ENCODE data around the gene CCDC88C. TPM values are rescaled to one million over a fixed set of nuclear protein-coding genes. Genes with fewer than 3 reads are reported as not detected.
"Not testable (repeated sequence)": the region's sequence is repeated elsewhere in the genome, so short reads cannot be mapped to it uniquely, and the experiment has no call there.

CCDC88C gene
- total and polyA plus RNA-seq, 2 experiments from 2014 or later: 23.6 to 60.7 TPM

GRCh38 chr14:91429385-91429784 is 11.8 kb upstream of the CCDC88C start (continued):
- TF ChIP-seq CTCF (conservative IDR thresholded peaks at IDR 0.05; ENCODE audit: low read depth in 2 of 2): no peak
- no peak for TF ChIP-seq ETS1 (IDR thresholded peaks at IDR 0.05)
- no peak for TF ChIP-seq STAT1 (IDR thresholded peaks at IDR 0.05; ENCODE audit: unreplicated experiment)
- TF ChIP-seq POLR2AphosphoS5 (IDR thresholded peaks at IDR 0.05; ENCODE audit: low read depth): no peak
- no peak for TF ChIP-seq ZNF114 (CRISPR knock-in tag; IDR thresholded peaks at IDR 0.05)

- not testable (repeated sequence) for H4K20me1 ChIP-seq (replicated peaks; ENCODE audit: insufficient read depth); H3K27ac ChIP-seq (ENCODE audit: low read depth); H3F3A ChIP-seq (replicated peaks; ENCODE audit: low read depth); H3K4me1 ChIP-seq (ENCODE audit: insufficient read depth); H3K27me3 ChIP-seq (ENCODE audit: insufficient read depth); H2AFZ ChIP-seq; H3K4me1 Mint-ChIP-seq; ATAC-seq; H3K9me2 ChIP-seq (ENCODE audit: insufficient read depth); H3K4me3 ChIP-seq; H3K36me3 Mint-ChIP-seq (ENCODE audit: low read depth); H3K27ac Mint-ChIP-seq; H3K4me3 Mint-ChIP-seq; H3K36me3 ChIP-seq (ENCODE audit: insufficient read depth); H3K4me2 ChIP-seq; H3K79me2 ChIP-seq (replicated peaks; ENCODE audit: insufficient read depth); H3K27me3 Mint-ChIP-seq (ENCODE audit: insufficient read depth, low read depth, poor library complexity); DNase-seq (ENCODE audit: low spot score)
- peaks cover 17% of the 10 kb centered on the region for H3K9me3 Mint-ChIP-seq
Observed at GRCh38 chr14:91428931-91429330, 11.3 kb upstream of the CCDC88C start.

- not testable (repeated sequence) for DNase-seq (ENCODE audit: low spot score); H4K20me1 ChIP-seq (replicated peaks; ENCODE audit: insufficient read depth); H3K36me3 ChIP-seq (ENCODE audit: insufficient read depth); H3K4me2 ChIP-seq; H3K27ac Mint-ChIP-seq; H3K4me3 ChIP-seq; H3K4me1 ChIP-seq (ENCODE audit: insufficient read depth); H3K4me1 Mint-ChIP-seq; H3K27ac ChIP-seq (ENCODE audit: low read depth); H3K27me3 ChIP-seq (ENCODE audit: insufficient read depth); H2AFZ ChIP-seq; H3K36me3 Mint-ChIP-seq (ENCODE audit: low read depth); ATAC-seq; H3K79me2 ChIP-seq (replicated peaks; ENCODE audit: insufficient read depth); H3K9me2 ChIP-seq (ENCODE audit: insufficient read depth); H3K27me3 Mint-ChIP-seq (ENCODE audit: insufficient read depth, low read depth, poor library complexity); H3F3A ChIP-seq (replicated peaks; ENCODE audit: low read depth); H3K4me3 Mint-ChIP-seq
- peaks cover 12% of the 10 kb centered on the region for H3K9me3 Mint-ChIP-seq
Observed at GRCh38 chr14:91425531-91425944, 7.9 kb upstream of the CCDC88C start.
